Osteocyte (in vitro differentiated cells): ENCODE results near the gene TFAP2E. TPM values are rescaled to one million over a fixed set of nuclear protein-coding genes. Genes with fewer than 3 reads are reported as not detected.
A peak's percentile ranks its signal among the peaks of the same experiment; 100 is the strongest.

Experiments used
- DNase-seq: peaks from one replicate; pipeline ENCODE4 v3.0.0; 2021; ENCODE audit warnings: mixed read lengths; ENCODE audit not compliant: unreplicated experiment; ENCODE audit errors: extremely low spot score
- H3K27ac Mint-ChIP-seq: one replicate; pipeline ENCODE4 v1.8.0; 2021; ENCODE audit warnings: mild to moderate bottlenecking, mixed read lengths; ENCODE audit not compliant: unreplicated experiment
- H3K27me3 Mint-ChIP-seq: one replicate; pipeline ENCODE4 v1.8.0; 2021; ENCODE audit warnings: mixed read lengths; ENCODE audit not compliant: unreplicated experiment
- H3K36me3 Mint-ChIP-seq: one replicate; pipeline ENCODE4 v1.8.0; 2021; ENCODE audit warnings: mixed read lengths; ENCODE audit not compliant: unreplicated experiment
- H3K4me1 Mint-ChIP-seq: one replicate; pipeline ENCODE4 v1.8.0; 2021; ENCODE audit warnings: mixed read lengths; ENCODE audit not compliant: unreplicated experiment
- H3K4me3 Mint-ChIP-seq: one replicate; pipeline ENCODE4 v1.8.0; 2021; ENCODE audit warnings: mild to moderate bottlenecking, moderate library complexity, mixed read lengths; ENCODE audit not compliant: unreplicated experiment
- H3K9me3 Mint-ChIP-seq: one replicate; pipeline ENCODE4 v1.8.0; 2021; ENCODE audit warnings: mixed read lengths; ENCODE audit not compliant: unreplicated experiment
- CTCF ChIP-seq: fragments of 200-600 bp; sonication (generic); IDR thresholded peaks from 2 replicates; pipeline ENCODE4 v1.5.0; 2021; ENCODE audit warnings: antibody characterized with exemption, mild to moderate bottlenecking, moderate library complexity
- total RNA-seq: library from RNA; stranded (reverse); gene quantifications from 2 replicates; pipeline ENCODE4 v1.2.1, GENCODE V29; 2021

The TFAP2E gene
- total RNA-seq, 1 donor from 2014 or later = 0.35 TPM

DNA sequence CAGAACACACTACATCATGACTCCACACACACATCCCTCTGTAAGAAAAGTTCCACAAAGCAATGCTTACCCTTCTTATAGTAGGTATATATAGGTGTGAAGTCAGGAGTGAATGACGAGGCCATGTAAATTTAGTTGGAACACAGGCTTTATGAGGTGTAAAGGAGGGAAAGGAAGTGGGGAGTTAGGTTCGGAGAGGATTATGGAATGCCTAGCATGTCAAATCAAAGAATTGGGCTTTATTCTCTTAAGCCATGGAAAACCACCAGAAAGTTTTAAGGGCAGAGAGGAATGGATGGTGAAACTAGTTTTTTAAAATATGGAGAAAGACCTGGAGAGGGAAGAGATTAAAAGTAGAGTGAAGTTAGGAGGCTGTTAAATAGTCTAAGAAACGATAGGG is 26.3 kb downstream of the TFAP2E start:
- no peak for TF ChIP-seq CTCF
- Mint-ChIP-seq H3K9me3 (no peaks in the 10 kb centered on the region), H3K4me1 (peaks cover 11% of the 10 kb centered on the region), H3K36me3 (peaks cover 32% of the 10 kb centered on the region), H3K27me3 (no peaks in the 10 kb centered on the region), H3K27ac (peak overlapping the region; percentile 31), H3K4me3 (no peak overlapping the region)
- no peak for DNase-seq

- H3K36me3 Mint-ChIP-seq = peaks cover 39% of the 10 kb centered on the region
- no peak for DNase-seq
- H3K27me3 Mint-ChIP-seq = no peaks in the 10 kb centered on the region
- no peak overlapping the region for H3K4me3 Mint-ChIP-seq
- TF ChIP-seq CTCF = no peak
- no peaks in the 10 kb centered on the region for H3K9me3 Mint-ChIP-seq
- no peak overlapping the region for H3K27ac Mint-ChIP-seq
- H3K4me1 Mint-ChIP-seq = peaks cover 17% of the 10 kb centered on the region
Observed at GRCh38 chr1:35600593-35600992, 27.5 kb downstream of the TFAP2E start.

DNA sequence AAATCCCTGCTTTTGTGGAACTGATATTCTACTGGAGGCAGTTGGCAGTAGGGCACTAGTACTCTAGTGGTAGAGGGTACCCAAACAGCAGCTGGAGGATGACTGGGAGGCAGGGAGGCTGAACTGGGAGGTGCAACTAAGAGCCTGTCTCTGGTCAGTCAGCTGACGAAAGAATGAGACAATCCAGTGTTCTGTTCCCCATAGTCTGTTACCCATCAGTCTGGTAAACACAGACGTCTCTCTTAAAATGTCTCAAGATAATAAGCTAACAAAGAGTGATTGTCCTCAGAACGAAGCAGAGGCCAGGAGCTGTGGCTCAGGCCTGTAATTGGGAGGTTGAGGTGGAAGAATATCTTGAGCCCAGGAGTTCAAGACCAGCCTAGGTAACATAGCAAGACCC is 30.4 kb downstream of the TFAP2E start:
- Mint-ChIP-seq H3K36me3 (peaks cover 56% of the 10 kb centered on the region), H3K4me3 (no peak overlapping the region), H3K27ac (no peak overlapping the region), H3K4me1 (peaks cover 25% of the 10 kb centered on the region), H3K27me3 (no peaks in the 10 kb centered on the region), H3K9me3 (peaks cover 8% of the 10 kb centered on the region)
- TF ChIP-seq CTCF = no peak
- DNase-seq = no peak

DNA sequence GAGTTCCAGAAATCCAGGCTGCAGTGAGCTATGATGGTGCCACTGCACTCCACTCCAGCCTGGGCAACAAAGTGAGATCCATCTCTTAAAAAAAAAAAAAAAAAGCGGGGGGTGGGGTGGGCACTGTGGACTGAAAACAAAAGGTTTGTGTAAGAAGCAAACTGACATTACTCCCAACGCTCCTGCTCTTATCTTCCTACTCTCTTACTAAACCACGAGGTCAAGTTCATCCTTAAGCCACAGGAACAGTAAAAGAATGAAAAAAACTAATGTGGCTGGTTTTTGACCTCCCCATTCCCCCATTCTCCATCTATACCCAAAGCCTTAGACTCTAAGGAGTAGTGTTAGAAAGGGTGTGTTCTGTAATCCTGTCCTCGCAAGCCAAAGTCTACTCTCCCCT is 30.8 kb downstream of the TFAP2E start:
- no peak overlapping the region for H3K27ac Mint-ChIP-seq
- no peak for DNase-seq

More for the DNA sequence above, 30.8 kb downstream of the TFAP2E start:
- Mint-ChIP-seq H3K36me3 (peaks cover 57% of the 10 kb centered on the region), H3K27me3 (no peaks in the 10 kb centered on the region), H3K9me3 (peaks cover 8% of the 10 kb centered on the region), H3K4me1 (peaks cover 21% of the 10 kb centered on the region), H3K4me3 (no peak overlapping the region)
- TF ChIP-seq CTCF = no peak
